NCI-H187 (cell line): ENCODE results near the gene CDC45.
"Not testable (repeated sequence)": the region's sequence is repeated elsewhere in the genome, so short reads cannot be mapped to it uniquely, and the experiment has no call there.

Source experiments
- DNase-seq, 2 experiments: peaks; one replicate each; lab custom pipeline; 2025; lab: John Stamatoyannopoulos, UW

CDC45 gene

DNA sequence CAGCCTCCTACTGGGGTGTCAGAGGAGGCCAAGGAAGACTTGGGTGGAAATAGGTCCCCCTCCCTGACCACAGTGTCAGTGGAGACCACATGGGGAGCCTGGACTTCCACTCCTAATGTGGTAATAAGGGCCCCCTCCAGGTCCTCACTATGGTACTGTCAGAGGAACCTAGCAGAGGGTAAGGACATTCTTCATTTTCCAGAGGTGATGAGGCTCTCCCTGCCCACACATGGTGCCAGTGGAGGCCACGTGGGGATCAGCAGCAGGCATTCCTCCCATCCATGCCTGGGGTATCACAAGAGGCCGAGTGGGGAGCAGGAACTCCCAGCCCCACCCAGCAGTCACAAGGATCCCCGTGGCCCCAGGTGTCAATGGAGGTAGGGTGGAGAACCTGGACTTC lies 51.0 kb downstream of the CDC45 start:
- no peak for DNase-seq

- not testable (repeated sequence) for DNase-seq
Observed at GRCh38 chr22:19531327-19531726, 51.6 kb downstream of the CDC45 start.

- DNase-seq: no peak
Observed at GRCh38 chr22:19533049-19533626, 53.4 kb downstream of the CDC45 start.

DNA sequence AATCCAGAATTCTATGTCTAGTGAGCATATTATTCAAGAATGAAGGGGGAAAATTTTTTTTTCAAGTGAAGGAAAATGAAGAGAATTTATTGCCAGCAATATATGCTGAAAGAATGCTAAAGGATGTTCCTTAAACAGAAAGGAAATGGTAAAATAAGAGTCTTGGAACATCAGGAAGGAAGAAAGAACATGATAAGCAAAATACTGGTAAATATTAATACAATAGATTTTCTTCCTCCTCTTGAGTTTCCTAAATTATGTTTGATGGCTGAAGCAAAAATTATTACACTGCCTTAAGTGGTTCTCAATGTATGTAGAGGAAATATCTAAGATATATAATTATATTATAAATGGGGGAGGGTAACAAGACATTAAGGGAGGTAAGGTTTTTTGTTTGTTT lies 54.1 kb downstream of the CDC45 start:
- no peak for DNase-seq

GRCh38 chr22:19535001-19535400 lies 55.3 kb downstream of the CDC45 start:
- DNase-seq: no peak

DNA sequence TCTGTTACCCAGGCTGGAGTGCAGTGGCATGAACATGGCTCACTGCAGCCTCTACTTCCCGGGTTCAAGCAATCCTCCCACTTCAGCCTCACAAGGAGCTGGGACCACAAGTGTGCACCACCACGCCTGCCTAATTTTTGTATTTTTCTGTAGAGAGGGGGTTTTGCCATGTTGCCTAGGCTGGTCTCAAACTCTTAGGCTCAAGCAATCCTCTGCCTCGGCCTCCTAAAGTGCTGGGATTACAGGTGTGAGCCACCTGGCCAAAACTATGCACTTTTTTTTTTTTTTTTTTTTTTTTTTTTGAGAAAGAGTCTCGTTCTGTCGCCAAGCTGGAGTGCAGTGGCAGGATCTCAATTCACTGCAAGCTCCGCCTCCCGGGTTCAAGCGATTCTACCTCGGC lies 56.8 kb downstream of the CDC45 start:
- DNase-seq: no peak

DNA sequence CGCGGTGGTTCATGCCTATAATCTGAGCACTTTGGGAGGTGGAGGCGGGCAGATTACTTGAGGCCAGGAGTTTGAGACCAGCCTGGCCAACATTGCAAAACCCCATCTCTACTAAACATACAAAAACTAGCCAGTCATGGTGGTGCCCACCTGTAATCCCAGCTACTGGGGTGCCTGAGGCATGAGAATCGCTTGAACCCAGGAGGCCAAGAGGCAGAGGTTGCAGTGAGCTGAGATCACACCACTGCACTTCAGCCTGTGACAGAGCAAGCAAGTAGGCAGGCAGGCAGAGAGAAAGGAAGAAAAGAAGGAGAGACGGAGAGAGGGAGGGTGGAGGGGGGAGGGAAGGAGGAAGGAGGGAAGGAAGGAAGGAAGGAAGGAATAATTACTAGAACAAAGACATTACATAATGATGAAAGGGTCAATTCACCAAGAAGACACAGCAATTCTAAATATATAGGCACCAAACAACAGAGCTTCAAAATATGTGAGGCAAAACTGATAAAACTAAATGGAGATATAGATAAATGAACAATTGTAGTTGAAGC lies 58.3 kb downstream of the CDC45 start:
- DNase-seq: no peak

DNA sequence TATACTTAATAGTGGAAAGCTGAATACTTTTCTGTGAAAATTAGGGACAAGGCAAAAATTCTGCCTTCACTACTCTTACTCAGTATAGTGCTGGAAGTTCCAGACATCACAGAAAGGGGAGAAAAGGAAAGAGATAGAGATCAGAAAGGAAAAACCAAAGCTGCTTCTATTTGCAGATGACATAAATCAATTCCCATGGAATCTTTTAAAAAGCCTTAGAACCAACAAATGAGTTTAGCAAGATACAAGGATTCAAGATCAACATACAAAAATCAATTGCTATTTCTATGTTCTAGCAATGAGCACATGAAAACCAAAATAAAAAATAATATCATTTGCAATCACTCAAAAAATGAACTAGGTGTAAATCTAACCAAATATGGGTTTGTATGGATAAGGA lies 60.7 kb downstream of the CDC45 start:
- no peak for DNase-seq

DNA sequence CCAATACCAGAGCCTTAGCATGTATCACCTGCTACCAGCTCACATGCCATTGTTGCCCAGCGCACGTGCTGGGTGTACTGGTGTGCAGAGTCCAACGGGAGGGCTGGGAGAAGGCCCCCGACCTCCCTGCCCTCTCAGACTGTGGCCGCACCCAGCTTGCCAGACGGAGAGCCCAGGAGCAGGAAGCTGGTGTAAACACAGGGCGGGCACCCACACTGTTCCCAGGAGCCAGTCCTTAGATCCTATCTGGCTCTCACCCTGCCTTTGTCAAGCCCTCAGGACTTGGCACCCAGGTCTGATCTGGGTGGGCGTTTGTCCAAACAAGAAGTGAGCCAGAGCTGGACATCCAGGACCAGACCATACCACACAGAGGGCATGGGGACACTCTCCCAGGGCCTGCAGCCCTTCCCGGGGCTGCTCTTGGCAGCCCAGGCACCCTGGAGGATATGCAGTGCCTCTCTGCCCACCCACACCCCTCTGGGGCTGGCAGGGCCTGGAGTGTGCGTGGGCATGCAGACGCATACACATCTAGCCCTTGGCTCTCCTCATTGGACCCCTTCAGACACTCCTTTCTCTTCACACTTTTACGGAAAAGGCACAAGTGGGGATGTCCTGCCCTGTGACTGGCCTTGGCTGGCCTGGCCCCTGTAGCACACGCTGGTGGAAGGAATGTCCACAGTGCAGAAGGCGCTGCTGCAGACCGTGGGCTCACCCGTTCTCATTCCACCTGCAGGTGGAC lies 64.4 kb downstream of the CDC45 start:
- DNase-seq: no peak

- no peak for DNase-seq
Observed at GRCh38 chr22:19545935-19546207, 66.2 kb downstream of the CDC45 start.

DNA sequence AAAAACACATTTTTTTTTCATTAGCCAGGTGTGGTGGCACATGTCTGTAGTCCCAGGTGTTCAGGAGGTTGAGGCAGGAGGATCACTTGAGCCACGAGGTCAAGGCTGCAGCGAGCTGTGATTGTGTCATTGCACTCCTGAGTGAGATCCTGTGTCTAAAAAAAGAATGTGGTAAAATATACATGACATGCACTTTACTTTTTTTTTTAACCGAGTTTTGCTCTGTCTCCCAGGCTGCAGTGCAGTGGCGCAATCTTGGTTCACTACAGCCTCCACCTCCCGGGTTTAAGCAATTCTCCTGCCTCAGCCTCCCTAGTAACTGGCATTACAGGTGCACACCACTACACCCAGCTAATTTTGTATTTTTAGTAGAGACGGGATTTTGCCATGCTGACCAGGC lies 67.0 kb downstream of the CDC45 start:
- DNase-seq: no peak

DNA sequence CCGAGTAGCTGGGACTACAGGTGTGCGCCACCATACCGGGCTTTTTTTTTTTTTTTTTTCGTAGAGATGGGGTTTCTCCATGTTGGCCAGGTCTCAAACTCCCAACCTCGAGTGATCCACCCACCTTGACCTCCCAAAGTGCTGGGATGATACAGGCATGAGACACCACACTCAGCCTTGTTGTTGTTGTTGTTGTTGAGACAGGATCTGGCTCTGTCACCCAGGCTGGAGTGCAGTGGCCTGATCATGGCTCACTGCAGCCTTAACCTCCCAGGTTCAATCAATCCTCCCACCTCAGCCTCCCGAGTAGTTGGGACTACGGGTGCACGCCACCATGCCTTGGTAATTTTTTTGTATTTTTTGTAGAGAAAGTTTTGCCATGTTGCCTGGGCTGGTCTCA lies 67.9 kb downstream of the CDC45 start:
- DNase-seq: no peak

- not testable (repeated sequence) for DNase-seq
Observed at GRCh38 chr22:19548427-19548826, 68.7 kb downstream of the CDC45 start.

DNA sequence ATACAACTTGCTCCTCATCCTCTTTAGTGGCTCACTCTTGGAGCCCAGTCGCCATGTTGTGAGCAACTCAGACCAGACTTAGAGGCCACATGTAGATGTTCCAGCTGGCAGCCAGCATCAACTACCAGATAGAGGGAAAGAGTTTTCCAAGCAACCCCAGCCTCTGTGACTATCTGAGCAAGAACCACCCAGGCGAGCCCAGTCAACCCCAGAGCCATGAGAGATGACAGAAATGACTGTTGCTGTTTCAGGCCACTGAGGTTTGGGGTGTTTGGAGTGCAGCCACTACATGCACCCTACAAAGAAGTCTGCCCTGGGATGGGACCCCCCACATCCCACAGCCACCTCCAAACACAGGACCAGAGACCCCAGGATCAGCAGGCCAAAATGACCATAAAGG lies 69.2 kb downstream of the CDC45 start:
- DNase-seq: no peak

DNA sequence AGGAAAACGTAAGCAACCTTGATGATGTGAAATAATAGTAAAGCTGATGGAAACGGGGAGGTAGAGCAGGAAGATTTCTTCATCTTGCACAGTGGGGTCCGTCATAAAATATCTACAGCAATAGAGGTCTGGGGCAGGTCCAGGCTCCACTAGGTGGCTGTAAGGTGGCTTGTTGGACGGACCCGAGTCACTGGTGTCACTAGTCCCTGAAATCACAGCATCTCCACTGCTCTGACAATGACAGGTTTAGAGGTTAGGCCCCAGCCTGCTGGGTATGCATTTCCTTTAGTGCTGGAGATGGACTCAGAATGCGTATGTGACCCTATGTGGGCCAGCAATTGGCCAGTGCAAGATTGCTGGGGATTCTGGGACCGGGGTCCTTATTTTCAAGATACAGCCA lies 69.7 kb downstream of the CDC45 start:
- no peak for DNase-seq

- DNase-seq: no peak
Observed at GRCh38 chr22:19550382-19550781, 70.7 kb downstream of the CDC45 start.

DNA sequence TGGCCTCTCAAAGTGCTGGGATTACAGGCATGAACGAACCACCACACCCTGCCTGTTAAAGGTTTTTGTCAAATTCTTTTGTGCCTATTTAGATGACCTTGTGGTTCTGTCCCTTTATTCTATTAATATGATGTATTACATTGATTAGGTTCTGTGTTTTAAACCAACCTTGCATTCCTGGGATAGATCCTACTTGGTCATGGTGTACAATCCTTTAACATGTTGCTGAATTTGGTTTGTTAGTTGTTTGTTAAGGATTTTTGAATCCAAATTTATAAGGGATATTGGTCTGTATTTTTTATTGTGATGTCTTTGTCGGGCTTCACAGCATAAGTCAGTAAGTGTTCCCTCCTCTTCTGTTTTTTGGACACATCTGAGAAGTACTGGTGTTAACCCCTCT lies 73.5 kb downstream of the CDC45 start:
- DNase-seq: no peak

DNA sequence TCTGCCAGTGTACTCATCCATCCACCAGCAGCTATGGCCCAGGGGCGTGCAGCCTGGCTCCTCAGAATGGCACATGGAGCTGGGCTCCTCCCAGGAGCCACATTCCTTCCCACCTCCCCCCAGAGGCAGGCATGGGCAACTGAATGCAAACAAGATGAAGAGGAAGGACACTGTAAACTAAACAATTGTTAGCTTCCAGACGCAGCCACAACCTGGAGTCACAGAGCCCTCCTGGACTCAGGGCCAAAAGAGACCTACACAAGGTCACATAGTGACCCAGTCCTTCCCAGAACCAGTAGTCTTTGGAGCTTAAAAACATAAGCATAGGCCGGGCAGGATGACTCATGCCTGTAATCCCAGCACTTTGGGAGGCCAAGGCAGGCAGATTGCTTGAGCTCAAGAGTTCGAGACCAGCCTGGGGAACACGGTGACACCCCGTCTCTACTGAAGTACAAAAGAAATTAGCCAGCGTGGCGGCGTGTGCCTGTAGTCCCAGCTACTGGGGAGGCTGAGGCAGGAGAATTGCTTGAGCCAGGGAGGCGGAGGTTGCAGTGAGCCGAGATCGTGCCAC lies 75.2 kb downstream of the CDC45 start:
- DNase-seq: no peak

- no peak for DNase-seq
Observed at GRCh38 chr22:19555651-19556050, 75.9 kb downstream of the CDC45 start.

GRCh38 chr22:19556963-19557545 lies 77.3 kb downstream of the CDC45 start:
- DNase-seq: no peak

DNA sequence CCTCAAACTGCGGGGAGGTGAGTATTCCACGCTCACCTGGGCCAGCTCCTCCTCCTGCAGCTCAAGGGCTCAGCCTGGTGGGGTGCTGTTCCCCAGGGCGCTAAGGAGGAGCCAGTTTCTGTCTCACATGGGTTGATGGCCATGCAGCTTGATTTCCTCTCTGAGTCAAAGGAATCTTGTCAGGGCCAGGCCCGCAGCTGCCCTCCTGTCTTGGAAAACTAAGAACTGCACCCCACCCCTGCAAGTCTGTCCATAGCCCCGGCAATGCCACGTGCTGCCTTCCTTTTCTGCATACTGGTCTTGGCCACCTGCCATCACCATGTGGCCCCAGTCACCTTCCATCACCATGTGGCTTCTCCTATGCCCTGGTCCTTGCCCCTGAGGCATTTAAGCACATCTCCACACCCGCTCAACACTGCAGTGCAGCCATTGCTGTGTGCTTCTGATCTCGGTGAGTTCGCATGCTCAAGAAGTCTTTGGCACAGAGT lies 79.6 kb downstream of the CDC45 start:
- DNase-seq: no peak

- DNase-seq: no peak
Observed at GRCh38 chr22:19559956-19560355, 80.2 kb downstream of the CDC45 start.
